ENCODE measurements around the gene NHERF2.
"Not testable (repeated sequence)": the region's sequence is repeated elsewhere in the genome, so short reads cannot be mapped to it uniquely, and the experiment has no call there.

Gene NHERF2

DNA sequence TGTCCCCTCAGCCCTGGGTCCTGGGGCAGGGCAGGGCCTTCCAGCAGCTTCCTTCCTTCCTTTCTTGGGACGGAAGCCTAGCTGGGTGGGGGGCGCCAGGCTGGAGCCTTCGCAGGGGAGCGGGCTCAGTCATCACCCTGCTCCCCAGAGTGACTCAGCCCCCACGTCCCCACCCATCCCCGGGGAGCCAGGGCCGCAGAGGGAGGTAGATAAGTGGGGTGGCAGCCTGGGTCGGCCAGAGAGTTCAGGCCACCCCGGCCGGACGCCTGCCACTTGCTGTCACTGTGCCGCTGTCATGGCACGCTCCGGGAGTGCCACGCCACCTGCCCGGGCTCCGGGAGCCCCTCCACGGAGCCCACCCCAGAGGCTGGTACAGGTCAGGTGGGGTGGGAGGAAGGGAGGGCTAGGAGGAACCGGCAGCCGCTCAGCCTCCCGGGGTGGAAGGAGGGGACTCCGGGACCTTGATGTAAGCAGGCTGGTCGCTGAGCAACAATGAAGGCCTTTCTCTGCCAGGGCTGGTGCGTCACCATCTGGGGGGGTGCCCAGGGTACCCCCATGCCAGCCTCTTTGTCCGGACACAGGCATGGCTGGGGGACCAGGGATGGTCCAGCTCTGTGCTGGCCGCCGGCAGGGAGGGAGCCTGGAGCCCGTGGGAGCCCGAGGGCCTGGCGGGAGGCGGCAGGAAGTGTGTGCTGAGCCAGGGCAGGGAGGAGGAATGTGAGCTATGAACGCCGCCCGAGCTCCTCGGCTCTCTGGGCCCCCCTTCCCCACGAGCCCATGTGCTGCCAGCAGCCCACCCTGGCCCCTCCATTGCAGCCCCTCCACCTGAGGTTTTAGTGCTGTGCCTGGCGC, 6.6 kb downstream of the NHERF2 start:
- Histone ChIP-seq H3K4me3 (ENCODE audit: low read depth in 1 of 2, low read length in 2 of 2) (peak overlapping the region; percentile 44 to 50), H3K36me3 (ENCODE audit: control insufficient read depth in 1 of 2, insufficient read depth in 2 of 2, low read length in 2 of 2) (peaks cover 0 to 8% of the 10 kb centered on the region in 2 donors), H3K9me3 (ENCODE audit: control insufficient read depth in 1 of 2, low read length in 2 of 2) (no peaks in the 10 kb centered on the region), H3K27ac (ENCODE audit: low read length) (peak overlapping the region; percentile 75), H3K4me1 (ENCODE audit: control insufficient read depth in 1 of 2, insufficient read depth in 2 of 2, low read length in 2 of 2) (peaks cover 3 to 62% of the 10 kb centered on the region in 2 donors), H3K27me3 (ENCODE audit: low read depth, low read length) (no peaks in the 10 kb centered on the region)

DNA sequence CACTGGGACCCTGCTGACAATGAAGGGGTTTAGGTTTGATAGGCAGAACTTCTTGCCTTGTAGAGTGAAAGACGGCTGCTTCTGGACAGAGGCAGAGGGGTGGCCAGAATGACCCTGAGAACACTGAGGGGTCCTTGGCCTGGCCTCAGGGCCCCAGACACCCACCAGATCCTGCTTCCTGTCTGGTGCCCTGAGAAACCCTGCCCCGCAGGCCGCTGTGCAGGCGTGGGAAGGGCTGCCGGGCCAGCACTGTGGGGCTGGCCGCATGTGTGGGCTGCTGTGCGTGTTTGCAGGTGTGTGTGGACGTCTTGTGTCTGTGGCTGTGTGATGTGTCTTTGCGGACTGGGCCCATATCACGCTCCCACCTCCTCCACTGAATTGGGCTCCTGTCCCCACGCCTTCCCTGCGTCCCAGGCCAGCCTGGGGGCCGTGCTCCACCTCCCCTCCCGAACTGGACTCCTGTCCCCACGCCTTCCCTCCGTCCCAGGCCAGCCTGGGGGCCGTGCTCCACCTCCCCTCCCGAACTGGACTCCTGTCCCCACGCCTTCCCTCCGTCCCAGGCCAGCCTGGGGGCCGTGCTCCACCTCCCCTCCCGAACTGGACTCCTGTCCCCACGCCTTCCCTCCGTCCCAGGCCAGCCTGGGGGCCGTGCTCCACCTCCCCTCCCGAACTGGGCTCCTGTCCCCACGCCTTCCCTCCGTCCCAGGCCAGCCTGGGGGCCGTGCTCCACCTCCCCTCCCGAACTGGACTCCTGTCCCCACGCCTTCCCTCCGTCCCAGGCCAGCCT, 7.4 kb downstream of the NHERF2 start:
- H3K27me3 ChIP-seq (ENCODE audit: low read depth, low read length); H3K9me3 ChIP-seq (ENCODE audit: control insufficient read depth in 1 of 2, low read length in 2 of 2); H3K36me3 ChIP-seq (ENCODE audit: control insufficient read depth in 1 of 2, insufficient read depth in 2 of 2, low read length in 2 of 2): not testable (repeated sequence)
- peaks cover 3 to 65% of the 10 kb centered on the region in 2 donors for H3K4me1 ChIP-seq (ENCODE audit: control insufficient read depth in 1 of 2, insufficient read depth in 2 of 2, low read length in 2 of 2)
- peak overlapping the region; percentile 48 to 50 for H3K4me3 ChIP-seq (ENCODE audit: low read depth in 1 of 2, low read length in 2 of 2)
- H3K27ac ChIP-seq (ENCODE audit: low read length) = peak overlapping the region; percentile 75

DNA sequence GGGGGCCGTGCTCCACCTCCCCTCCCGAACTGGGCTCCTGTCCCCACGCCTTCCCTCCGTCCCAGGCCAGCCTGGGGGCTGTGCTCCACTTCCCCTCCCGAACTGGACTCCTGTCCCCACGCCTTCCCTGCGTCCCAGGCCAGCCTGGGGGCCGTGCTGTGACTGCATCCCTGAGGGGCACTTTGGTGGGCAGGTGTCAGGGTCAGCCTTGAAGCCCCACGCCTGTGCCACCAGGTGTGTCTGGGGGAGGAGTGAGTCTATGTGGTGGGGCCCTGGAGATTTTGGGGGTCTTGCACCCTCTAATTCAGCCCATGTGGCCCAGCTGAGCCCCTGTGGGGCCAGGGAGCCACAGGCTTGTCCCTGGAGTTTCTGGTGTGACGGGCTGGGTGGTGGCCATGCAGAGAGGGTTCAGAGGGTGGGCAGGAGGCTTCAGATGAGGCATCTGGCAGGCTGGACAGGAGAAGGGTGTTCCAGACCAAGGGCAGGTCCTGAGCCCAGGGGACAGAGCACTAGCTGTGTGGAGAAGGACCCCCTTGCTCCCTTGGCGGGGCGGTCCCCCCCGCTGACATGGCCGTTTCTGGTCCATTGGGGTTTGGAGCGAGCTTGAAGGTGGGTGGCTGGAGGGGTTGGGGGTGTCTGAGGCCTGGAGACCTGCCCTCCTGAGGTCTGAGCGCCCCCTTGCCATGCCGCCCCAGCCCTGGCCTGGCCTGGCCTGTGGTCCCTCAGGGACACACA, 8.2 kb downstream of the NHERF2 start:
- Histone ChIP-seq H3K27me3 (ENCODE audit: low read depth, low read length) (no peaks in the 10 kb centered on the region), H3K4me3 (ENCODE audit: low read depth in 1 of 2, low read length in 2 of 2) (peak overlapping the region in 1 of 2 donors; percentile 48), H3K36me3 (ENCODE audit: control insufficient read depth in 1 of 2, insufficient read depth in 2 of 2, low read length in 2 of 2) (peaks cover 0 to 8% of the 10 kb centered on the region in 2 donors), H3K27ac (ENCODE audit: low read length) (peak overlapping the region; percentile 43), H3K9me3 (ENCODE audit: control insufficient read depth in 1 of 2, low read length in 2 of 2) (no peaks in the 10 kb centered on the region), H3K4me1 (ENCODE audit: control insufficient read depth in 1 of 2, insufficient read depth in 2 of 2, low read length in 2 of 2) (peaks cover 3 to 72% of the 10 kb centered on the region in 2 donors)

DNA sequence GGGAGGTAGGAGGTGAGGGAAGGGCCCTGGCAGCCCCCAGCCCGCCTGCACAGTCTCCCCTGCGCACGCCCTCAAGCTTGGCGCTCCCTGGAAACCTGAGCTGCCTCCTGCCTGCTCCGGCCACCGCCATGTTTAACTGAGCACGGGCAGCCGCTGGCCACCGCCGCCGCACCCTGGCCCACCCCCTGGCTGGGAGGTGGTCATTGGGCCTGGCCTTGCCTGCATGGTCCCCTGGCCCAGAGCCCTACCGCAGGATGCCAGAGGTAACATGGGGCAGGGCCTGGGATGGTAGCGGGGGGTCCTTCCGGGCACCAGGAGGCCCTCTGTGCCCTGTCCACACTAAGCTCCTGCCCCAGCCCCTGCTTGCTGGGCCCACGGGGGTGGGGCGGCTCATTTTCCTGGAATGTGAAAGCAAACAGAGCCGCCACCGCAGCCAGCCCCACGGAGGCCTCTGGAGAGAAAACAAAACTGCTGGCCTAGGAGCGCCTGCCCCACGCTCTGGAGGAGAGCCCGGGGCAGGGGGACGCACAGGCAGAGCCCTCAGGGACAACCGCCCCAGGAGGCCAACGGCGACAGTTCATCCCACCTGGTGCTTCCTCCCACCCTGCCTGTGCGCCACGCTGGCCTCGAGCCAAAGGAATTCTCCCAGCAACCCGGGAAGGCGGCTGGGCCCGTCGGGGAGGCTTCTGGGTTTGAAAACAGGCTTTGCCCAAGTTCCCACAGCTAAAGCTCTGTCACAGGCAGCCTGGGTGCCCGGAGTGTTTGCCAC, 8.9 kb downstream of the NHERF2 start:
- Histone ChIP-seq H3K27me3 (ENCODE audit: low read depth, low read length) (no peaks in the 10 kb centered on the region), H3K4me1 (ENCODE audit: control insufficient read depth in 1 of 2, insufficient read depth in 2 of 2, low read length in 2 of 2) (peaks cover 3 to 75% of the 10 kb centered on the region in 2 donors), H3K27ac (ENCODE audit: low read length) (peak overlapping the region; percentile 45), H3K4me3 (ENCODE audit: low read depth in 1 of 2, low read length in 2 of 2) (peak overlapping the region in 1 of 2 donors; percentile 48), H3K9me3 (ENCODE audit: control insufficient read depth in 1 of 2, low read length in 2 of 2) (no peaks in the 10 kb centered on the region), H3K36me3 (ENCODE audit: control insufficient read depth in 1 of 2, insufficient read depth in 2 of 2, low read length in 2 of 2) (peaks cover 0 to 8% of the 10 kb centered on the region in 2 donors)

DNA sequence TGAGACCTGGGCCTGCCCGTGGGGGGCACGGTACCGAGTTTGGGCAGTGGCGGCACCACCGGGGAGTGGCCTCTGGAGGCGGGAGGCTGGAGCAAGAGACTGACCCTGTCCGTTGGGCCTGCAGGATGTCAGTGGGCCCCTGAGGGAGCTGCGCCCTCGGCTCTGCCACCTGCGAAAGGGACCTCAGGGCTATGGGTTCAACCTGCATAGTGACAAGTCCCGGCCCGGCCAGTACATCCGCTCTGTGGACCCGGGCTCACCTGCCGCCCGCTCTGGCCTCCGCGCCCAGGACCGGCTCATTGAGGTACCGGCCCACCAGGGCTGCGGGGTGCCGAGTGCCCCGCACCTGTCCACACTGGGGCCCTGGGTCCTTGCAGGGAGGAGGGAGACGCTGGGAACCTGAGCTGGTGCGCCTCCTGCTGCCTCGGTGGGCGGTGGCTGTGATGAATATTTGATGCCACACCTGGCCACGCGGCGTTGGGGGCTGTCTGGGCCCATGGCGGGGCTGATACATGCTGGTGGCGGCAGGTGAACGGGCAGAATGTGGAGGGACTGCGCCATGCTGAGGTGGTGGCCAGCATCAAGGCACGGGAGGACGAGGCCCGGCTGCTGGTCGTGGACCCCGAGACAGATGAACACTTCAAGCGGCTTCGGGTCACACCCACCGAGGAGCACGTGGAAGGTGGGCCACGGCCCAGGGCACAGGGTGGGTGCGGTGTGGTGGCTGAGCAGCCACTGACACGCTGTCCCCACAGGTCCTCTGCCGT, 9.7 kb downstream of the NHERF2 start:
- Histone ChIP-seq H3K36me3 (ENCODE audit: control insufficient read depth in 1 of 2, insufficient read depth in 2 of 2, low read length in 2 of 2) (peaks cover 0 to 8% of the 10 kb centered on the region in 2 donors), H3K27me3 (ENCODE audit: low read depth, low read length) (no peaks in the 10 kb centered on the region), H3K4me3 (ENCODE audit: low read depth in 1 of 2, low read length in 2 of 2) (peak overlapping the region in 1 of 2 donors; percentile 48), H3K4me1 (ENCODE audit: control insufficient read depth in 1 of 2, insufficient read depth in 2 of 2, low read length in 2 of 2) (peaks cover 3 to 81% of the 10 kb centered on the region in 2 donors), H3K9me3 (ENCODE audit: control insufficient read depth in 1 of 2, low read length in 2 of 2) (no peaks in the 10 kb centered on the region), H3K27ac (ENCODE audit: low read length) (peak overlapping the region; percentile 45)

DNA sequence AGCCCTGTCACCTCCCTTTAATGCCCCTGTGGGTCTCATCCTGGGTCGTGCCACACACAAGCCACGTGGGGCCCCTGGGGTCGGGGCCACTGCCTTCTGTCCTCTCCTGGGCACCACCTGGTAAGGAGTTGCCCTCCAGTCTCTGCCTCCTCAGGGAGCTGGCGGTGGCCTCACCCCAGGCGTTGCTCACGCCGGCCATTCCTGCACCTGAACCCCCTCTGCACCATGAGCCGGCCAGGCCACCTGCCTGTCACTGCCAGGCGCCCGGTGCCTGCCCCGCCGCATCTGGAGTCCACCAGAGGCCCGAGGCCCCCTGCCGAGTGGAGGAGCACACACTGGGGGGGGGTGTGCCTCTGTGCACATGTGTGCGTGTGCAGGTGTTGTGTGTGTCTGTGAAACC, 10.4 kb downstream of the NHERF2 start:
- peaks cover 3 to 83% of the 10 kb centered on the region in 2 donors for H3K4me1 ChIP-seq (ENCODE audit: control insufficient read depth in 1 of 2, insufficient read depth in 2 of 2, low read length in 2 of 2)
- no peaks in the 10 kb centered on the region for H3K27me3 ChIP-seq (ENCODE audit: low read depth, low read length)
- peaks cover 0 to 8% of the 10 kb centered on the region in 2 donors for H3K36me3 ChIP-seq (ENCODE audit: control insufficient read depth in 1 of 2, insufficient read depth in 2 of 2, low read length in 2 of 2)
- H3K4me3 ChIP-seq (ENCODE audit: low read depth in 1 of 2, low read length in 2 of 2) = no peak overlapping the region
- H3K27ac ChIP-seq (ENCODE audit: low read length) = no peak overlapping the region
- no peaks in the 10 kb centered on the region for H3K9me3 ChIP-seq (ENCODE audit: control insufficient read depth in 1 of 2, low read length in 2 of 2)

DNA sequence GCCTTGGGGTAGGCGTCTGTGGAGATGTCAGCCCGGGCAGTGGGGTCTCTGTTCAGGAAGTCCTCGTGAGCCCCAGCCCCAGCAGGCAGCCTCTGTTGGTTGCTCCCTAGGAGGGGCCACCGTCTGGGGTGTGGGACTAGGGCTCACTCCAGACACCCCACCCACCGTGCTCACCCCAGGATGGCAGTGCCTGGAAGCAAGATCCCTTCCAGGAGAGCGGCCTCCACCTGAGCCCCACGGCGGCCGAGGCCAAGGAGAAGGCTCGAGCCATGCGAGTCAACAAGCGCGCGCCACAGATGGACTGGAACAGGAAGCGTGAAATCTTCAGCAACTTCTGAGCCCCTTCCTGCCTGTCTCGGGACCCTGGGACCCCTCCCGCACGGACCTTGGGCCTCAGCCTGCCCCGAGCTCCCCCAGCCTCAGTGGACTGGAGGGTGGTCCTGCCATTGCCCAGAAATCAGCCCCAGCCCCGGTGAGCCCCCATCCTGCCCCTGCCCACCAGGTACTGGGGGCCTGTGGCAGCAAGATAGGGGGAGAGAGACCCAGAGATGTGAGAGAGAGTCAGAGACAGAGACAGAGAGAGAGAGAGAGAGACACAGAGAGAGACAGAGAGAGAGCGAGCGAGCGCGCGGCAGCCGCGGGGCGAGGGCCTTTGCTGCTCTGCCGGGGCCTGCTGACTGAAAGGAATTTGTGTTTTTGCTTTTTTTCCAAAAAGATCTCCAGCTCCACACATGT, 11.1 kb downstream of the NHERF2 start:
- Histone ChIP-seq H3K4me1 (ENCODE audit: control insufficient read depth in 1 of 2, insufficient read depth in 2 of 2, low read length in 2 of 2) (peaks cover 3 to 83% of the 10 kb centered on the region in 2 donors), H3K27ac (ENCODE audit: low read length) (no peak overlapping the region), H3K36me3 (ENCODE audit: control insufficient read depth in 1 of 2, insufficient read depth in 2 of 2, low read length in 2 of 2) (peaks cover 0 to 8% of the 10 kb centered on the region in 2 donors), H3K4me3 (ENCODE audit: low read depth in 1 of 2, low read length in 2 of 2) (no peak overlapping the region), H3K27me3 (ENCODE audit: low read depth, low read length) (no peaks in the 10 kb centered on the region), H3K9me3 (ENCODE audit: control insufficient read depth in 1 of 2, low read length in 2 of 2) (no peaks in the 10 kb centered on the region)

DNA sequence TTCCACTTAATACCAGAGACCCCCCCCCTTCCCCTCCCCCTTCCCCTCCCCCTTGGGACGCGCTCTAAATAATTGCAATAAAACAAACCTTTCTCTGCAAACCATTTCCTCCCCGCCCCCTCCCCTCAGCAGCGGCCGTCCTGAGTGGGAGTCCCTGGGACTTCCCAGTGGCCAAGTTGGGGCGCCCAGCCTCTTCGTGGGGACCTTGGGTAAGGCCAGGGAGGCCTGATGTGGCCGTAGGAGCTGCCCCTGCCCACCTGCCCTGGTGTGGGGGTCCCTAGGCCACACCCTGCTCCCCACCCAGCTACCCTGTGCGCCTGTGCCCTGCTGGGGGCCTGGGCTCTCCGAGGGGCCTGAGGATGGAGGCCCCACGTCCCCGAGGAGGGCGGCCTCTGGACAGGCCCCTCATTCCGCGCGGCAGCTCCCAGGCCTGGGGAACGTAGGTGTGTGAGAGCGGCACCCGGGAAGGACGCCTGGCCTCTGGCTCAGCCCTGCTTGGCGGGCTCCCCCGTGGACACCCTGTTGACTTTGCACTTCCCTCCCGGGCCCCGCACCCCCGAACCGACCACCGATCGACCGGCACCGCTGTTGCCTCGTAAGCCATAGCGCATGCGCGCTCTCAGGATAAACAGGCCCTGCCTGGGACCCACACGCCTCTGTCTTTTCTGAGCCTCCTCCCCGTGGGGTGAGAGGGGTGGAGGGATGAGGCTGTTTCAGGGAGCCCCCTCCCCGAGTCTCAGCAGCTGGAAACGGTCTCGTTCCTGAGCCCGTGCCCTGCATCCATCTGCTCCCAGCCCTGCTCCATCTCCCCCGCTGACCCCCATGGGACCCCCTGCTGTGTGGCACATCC, 11.9 kb downstream of the NHERF2 start:
- peaks cover 3 to 84% of the 10 kb centered on the region in 2 donors for H3K4me1 ChIP-seq (ENCODE audit: control insufficient read depth in 1 of 2, insufficient read depth in 2 of 2, low read length in 2 of 2)
- H3K27ac ChIP-seq (ENCODE audit: low read length) = peak overlapping the region; percentile 20
- no peaks in the 10 kb centered on the region for H3K27me3 ChIP-seq (ENCODE audit: low read depth, low read length)
- no peaks in the 10 kb centered on the region for H3K9me3 ChIP-seq (ENCODE audit: control insufficient read depth in 1 of 2, low read length in 2 of 2)
- peaks cover 0 to 8% of the 10 kb centered on the region in 2 donors for H3K36me3 ChIP-seq (ENCODE audit: control insufficient read depth in 1 of 2, insufficient read depth in 2 of 2, low read length in 2 of 2)
- H3K4me3 ChIP-seq (ENCODE audit: low read depth in 1 of 2, low read length in 2 of 2) = peak overlapping the region in 1 of 2 donors; percentile 22
